ENCODE measurements around the gene PTPRO.

The PTPRO gene

GRCh38 chr12:15355766-15356165 is 33.5 kb downstream of the PTPRO start:
- no peak for DNase-seq

- DNase-seq = no peak
These were observed 34.6 kb downstream of the PTPRO start for GRCh38 chr12:15356951-15357364.

- no peak for DNase-seq
These were observed 42.2 kb downstream of the PTPRO start for GRCh38 chr12:15364221-15365160.

- DNase-seq = no peak
These were observed 46.5 kb downstream of the PTPRO start for GRCh38 chr12:15368812-15369211.

- DNase-seq = no peak
These were observed 50.0 kb downstream of the PTPRO start for GRCh38 chr12:15372352-15372751.

- DNase-seq = no peak
These were observed 65.5 kb downstream of the PTPRO start for GRCh38 chr12:15387772-15388171.

GRCh38 chr12:15389561-15389960 is 67.3 kb downstream of the PTPRO start:
- DNase-seq = no peak

- no peak for DNase-seq
These were observed 70.7 kb downstream of the PTPRO start for GRCh38 chr12:15393037-15393436.

- no peak for DNase-seq
These were observed 71.7 kb downstream of the PTPRO start for GRCh38 chr12:15393995-15394394.

GRCh38 chr12:15404485-15404884 is 82.2 kb downstream of the PTPRO start:
- no peak for DNase-seq

GRCh38 chr12:15405606-15406005 is 83.3 kb downstream of the PTPRO start:
- no peak for DNase-seq

- DNase-seq = no peak
These were observed 84.7 kb downstream of the PTPRO start for GRCh38 chr12:15407025-15407424.

- no peak for DNase-seq
These were observed 89.5 kb downstream of the PTPRO start for GRCh38 chr12:15411842-15412241.

GRCh38 chr12:15417691-15418090 is 95.4 kb downstream of the PTPRO start:
- DNase-seq = no peak

GRCh38 chr12:15423629-15424028 is 101.3 kb downstream of the PTPRO start:
- no peak for DNase-seq

GRCh38 chr12:15427913-15428312 is 105.6 kb downstream of the PTPRO start:
- DNase-seq = no peak

GRCh38 chr12:15428632-15429031 is 106.3 kb downstream of the PTPRO start:
- no peak for DNase-seq

GRCh38 chr12:15429262-15429661 is 107.0 kb downstream of the PTPRO start:
- no peak for DNase-seq

GRCh38 chr12:15435597-15435996 is 113.3 kb downstream of the PTPRO start:
- DNase-seq = no peak

- no peak for DNase-seq
These were observed 117.2 kb downstream of the PTPRO start for GRCh38 chr12:15439459-15439858.

GRCh38 chr12:15443050-15443449 is 120.7 kb downstream of the PTPRO start:
- no peak for DNase-seq

GRCh38 chr12:15443611-15444010 is 121.3 kb downstream of the PTPRO start:
- no peak for DNase-seq

GRCh38 chr12:15444523-15444922 is 122.2 kb downstream of the PTPRO start:
- DNase-seq = no peak

GRCh38 chr12:15446807-15447206 is 124.5 kb downstream of the PTPRO start:
- no peak for DNase-seq

GRCh38 chr12:15453613-15454012 is 131.3 kb downstream of the PTPRO start:
- no peak for DNase-seq
